GM18909 (cell line): ENCODE results near the gene RAPGEF6.
"Not testable (repeated sequence)": the region's sequence is repeated elsewhere in the genome, so short reads cannot be mapped to it uniquely, and the experiment has no call there.

Source experiments
- ATAC-seq: cut with Tn5 transposase; IDR thresholded peaks from one replicate; pipeline ENCODE4 v1.9.1; 2021; ENCODE audit warnings: mild to moderate bottlenecking; ENCODE audit not compliant: unreplicated experiment, poor library complexity

Gene RAPGEF6, protein sequence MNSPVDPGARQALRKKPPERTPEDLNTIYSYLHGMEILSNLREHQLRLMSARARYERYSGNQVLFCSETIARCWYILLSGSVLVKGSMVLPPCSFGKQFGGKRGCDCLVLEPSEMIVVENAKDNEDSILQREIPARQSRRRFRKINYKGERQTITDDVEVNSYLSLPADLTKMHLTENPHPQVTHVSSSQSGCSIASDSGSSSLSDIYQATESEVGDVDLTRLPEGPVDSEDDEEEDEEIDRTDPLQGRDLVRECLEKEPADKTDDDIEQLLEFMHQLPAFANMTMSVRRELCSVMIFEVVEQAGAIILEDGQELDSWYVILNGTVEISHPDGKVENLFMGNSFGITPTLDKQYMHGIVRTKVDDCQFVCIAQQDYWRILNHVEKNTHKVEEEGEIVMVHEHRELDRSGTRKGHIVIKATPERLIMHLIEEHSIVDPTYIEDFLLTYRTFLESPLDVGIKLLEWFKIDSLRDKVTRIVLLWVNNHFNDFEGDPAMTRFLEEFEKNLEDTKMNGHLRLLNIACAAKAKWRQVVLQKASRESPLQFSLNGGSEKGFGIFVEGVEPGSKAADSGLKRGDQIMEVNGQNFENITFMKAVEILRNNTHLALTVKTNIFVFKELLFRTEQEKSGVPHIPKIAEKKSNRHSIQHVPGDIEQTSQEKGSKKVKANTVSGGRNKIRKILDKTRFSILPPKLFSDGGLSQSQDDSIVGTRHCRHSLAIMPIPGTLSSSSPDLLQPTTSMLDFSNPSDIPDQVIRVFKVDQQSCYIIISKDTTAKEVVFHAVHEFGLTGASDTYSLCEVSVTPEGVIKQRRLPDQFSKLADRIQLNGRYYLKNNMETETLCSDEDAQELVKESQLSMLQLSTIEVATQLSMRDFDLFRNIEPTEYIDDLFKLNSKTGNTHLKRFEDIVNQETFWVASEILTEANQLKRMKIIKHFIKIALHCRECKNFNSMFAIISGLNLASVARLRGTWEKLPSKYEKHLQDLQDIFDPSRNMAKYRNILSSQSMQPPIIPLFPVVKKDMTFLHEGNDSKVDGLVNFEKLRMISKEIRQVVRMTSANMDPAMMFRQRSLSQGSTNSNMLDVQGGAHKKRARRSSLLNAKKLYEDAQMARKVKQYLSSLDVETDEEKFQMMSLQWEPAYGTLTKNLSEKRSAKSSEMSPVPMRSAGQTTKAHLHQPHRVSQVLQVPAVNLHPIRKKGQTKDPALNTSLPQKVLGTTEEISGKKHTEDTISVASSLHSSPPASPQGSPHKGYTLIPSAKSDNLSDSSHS (N-terminal part only)

DNA sequence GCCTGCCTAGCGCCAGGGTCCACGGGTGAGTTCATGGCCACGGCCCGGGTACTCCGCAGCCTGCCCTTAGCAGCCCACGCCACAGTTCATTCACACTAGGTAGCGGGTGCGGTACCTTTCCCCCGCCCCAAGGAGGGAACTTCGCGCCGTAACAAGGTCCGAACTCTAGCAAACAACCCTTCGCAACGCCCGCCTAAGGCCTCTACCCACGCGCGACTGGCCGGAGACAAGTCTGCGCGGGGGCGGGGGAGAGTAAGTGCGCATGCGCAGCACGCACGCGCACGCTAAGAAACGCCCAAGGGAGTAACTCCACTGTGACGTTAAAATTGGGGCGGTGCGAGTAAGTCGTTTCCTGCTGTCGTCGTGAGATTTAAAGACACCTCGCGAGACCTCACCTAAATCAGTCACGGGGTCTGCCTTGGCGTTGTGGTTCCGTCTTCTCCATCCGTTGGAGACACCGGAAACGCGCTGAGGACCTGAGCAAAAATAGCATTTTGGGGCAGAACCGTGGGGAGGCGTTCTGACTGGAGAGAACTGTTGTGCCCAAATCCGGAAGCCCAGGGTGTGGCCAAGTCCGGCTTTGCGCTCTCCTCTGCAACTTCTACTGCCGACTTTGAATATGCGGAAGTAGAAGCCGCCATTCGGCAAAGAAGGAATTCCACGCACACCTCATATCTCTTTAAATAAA is at the start of gene RAPGEF6:
RAPGEF6 (minus strand) TSS at position 234 of the 688 bp plus-strand sequence; CDS start at position 35, 199 bp downstream.
- ATAC-seq, result peak; percentile 91

DNA sequence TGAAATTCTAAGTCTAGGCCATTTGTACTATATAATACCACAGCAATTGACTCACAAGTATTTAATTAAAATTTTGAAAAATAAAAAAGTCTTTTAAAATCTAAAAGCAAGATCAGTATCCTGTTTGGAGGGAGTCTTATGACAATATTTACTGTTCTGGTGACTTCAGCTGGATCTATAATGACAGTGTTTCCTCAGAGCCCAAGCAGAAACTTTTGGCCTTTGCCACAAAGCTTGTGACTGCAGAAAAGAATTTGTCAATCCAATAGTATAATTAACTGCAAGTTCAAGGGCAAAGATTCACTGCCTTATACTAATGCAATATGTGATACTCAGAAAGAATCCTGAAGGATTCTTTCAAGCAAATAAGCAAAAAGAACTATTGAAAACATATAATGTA is 49.6 kb upstream of the RAPGEF6 start:
- ATAC-seq, result no peak

DNA sequence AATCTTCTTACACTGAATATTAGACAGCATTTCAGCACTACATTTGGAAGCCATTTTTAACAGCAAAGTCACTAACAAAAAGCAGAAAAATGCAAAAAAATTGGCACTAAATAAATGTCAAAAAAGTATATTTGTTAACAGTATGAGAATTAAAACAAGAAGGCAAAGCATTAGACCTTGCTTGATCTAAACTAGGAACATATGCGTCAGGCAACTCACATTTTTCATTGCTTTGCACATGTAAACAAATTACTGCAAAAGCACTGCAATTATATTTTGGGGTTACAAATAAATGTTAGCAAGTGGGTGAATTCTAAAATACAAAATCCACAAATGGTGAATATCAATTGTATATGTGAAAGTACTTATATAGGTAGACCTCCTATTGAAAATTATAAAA is 49.0 kb upstream of the RAPGEF6 start:
- no peak for ATAC-seq

DNA sequence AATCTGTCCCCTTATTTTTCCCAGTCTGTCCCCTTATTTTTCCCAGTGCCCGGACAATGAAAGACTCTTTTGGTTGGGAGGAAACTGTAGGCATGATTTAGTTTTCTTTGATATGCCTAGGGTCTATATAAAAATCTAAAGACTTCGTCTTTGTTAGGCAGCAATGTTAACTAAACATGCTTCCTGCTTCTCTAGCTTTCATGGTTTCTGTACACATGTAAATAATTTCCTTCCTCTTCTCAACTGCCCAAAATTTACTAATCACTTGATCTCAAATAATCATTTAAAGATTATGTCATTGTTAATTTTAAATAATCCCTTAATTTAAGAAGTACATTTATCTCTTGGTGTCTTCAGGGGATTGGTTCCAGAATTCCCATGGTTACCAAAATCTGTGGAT is 47.8 kb upstream of the RAPGEF6 start:
- ATAC-seq, result no peak

DNA sequence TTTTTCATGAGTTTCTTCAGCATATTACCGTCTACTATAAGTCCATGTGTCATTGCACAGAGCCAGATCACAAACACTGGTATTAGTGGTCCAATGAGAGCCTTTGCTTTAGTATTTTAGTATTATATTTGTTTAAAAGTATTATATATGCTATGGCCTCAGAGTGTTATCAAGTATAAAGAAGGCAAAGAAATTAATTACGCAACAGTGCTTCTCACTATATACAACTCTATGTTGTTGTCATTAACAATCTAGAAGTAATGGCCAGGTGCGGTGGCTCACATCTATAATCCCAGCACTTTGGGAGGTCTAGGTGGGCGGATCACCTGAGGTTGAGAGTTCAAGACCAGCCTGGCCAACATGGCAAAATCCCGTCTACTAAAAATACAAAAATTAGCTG is 47.1 kb upstream of the RAPGEF6 start:
- no peak for ATAC-seq

DNA sequence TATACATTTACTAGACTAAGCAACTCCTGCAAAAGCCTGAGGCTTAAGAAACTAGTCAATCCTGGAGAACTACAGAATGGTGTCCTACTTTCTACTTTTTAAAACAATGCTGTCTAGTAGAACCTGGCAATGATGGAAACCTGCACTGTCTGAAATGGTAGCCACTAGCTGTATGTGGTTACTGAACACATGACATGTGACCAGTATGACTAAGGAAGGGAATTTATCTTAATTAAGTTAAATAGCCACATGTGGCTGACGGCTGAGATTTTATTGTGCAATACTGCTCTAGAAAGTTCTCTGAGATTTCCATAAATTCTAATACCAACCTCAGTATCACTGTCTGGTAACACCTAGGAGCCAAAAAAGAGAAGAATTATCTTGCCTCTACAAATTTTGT is 44.9 kb upstream of the RAPGEF6 start:
- ATAC-seq, result no peak

DNA sequence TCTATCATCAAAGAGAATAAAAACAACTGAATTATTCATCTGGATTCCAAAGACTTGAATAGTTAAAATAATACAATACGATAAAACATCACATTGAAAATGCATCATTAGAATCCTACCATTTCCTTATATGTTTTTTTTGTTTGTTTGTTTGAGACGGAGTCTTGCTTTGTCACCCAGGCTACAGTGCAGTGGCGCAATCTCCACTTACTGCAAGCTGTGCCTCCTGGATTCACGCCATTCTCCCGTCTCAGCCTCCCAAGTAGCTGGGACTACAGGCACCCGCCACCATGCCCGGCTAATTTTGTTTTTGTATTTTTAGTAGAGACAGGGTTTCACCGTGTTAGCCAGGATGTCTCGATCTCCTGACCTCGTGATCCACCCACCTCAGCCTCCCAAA is 43.2 kb upstream of the RAPGEF6 start:
- ATAC-seq, result not testable (repeated sequence)

DNA sequence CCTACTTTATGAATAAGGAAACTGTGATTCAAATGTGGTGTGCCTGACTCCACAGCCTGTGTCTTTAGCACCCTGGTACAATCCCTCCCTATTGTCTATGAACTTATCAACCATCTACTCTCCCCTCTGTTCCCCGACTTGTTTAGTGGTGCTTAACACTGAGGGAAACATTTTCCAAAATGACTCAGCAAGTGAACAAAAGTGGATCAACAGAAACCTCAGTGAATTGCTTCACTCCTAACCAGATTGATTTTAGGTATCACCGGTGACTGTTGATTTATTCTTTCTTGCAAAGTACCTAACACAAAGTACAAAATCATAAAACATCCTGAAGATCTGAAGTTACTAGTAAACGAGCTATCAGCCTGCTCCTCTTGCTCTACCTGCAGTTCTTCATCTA is 42.1 kb upstream of the RAPGEF6 start:
- ATAC-seq, result no peak

DNA sequence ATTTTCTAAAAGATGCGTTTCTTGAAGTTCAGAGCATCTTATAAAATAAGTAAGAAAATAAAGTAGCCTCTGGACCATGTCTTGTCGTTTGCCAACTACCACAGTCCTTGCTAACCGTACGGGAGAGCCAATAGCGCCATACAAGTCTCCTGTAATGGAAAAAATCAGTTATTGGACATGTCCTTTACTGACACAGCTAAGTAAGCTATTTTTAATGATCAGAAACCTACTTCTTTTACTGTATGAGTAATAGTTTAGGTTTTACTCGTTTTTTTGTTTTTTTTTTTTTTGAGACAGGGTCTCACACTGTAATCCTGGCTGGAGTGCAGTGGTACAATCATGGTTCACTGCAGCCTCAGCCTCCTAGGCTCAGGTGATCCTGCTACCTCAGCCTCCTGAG is 37.7 kb upstream of the RAPGEF6 start:
- ATAC-seq, result peak; percentile 7

DNA sequence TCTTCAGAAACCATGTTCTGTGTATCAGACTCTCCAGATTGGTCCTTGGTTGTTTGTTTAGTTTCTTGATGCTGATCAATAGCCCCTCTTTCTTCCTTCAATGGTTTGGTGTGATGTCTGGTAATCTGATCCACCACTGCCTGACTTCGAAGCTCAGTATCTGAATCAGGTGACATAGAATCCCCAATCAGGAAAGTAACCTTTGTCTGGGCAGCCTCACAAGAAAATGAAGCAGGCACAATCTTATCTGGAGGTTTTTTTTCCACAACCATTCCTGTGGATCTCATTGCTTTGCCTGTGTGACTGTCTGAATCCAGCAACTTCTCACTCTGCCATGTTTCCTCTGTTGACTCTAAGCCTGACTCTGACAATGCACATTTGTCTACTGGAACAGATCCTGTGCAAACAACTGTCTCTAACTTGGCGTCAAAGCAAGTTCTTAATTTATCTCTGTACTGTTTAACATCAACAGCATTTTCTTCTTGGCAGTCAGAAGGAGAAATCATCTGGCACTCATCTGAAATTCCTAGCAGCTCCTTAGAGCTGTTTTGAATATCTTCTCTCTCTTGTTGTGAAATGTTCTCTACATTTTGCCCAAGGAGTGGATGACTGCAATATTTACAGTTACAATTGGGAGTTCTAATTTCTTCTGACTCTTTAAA is 37.1 kb upstream of the RAPGEF6 start:
- no peak for ATAC-seq

DNA sequence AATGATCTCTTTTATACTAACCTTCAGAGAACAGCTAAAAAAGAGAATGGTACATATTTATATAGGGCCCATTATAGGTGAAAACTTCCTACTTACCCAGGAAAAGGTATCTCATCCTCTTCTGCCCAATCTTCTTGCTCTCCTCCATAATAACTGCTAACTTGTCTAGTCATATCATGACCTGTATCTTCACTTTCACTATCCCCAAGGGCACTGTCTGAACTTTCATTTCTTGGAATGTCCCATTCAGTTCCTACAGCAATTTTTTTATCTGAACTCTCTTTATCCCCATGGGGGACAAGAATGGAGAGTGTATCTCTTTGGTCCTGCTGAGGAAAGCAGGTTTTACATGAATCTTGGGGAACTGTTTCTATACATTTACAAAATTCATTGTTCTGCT is 36.4 kb upstream of the RAPGEF6 start:
- peak; percentile 63 for ATAC-seq

DNA sequence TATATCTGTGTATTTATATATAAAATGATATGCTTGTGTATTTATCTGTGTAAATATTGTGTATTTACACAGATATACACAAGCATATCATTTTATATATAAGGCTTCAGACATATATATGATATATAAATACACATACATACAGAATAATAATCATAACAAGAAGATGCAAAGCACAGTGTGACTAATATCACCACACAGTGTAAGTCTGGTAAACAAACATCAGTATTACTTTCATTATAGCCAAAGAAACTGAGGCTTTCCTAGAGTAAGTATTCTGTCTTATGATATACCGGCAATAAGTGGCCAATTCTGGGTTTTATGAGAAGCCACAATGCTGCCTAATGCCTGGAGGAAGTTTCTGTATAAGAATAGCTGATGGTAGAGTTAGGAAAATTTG is 29.9 kb upstream of the RAPGEF6 start:
- no peak for ATAC-seq

DNA sequence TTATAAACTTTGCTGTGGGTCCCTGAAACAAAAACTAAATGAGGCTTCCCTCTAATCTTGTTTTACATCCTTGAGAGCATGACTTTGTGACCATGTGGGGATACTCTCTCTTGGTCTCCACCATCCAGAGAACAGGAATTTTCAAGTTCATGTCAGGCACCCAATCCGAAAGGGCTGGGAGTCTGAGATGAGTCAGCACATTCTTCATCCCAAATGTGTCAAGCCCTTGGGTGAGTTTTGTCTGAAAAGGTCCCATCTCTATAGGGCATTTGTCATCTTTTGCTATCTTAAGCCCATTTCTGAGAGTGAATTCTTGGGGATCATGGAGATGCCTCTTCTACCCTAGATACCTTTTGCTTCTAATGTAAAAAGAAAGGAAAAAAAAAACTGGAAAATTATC is 26.9 kb upstream of the RAPGEF6 start:
- ATAC-seq, result no peak

DNA sequence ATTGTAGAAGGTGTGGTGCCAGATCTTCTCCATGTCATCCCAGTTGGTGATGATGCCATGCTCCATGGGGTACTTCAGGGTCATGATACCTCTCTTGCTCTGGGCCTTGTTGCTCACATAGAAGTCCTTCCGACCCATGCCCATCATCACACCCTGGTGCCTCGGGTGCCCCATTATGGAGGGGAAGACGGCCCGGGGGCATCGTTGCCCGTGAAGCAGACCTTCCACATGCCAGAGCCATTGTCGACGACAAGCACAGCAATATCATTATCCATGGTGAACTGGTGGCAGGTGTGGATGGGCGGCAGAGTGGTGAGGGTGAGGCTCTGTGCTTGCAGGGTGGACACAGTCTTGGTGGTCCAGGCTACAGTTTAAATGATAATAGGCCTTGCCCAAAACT is 24.8 kb upstream of the RAPGEF6 start:
- ATAC-seq, result no peak

DNA sequence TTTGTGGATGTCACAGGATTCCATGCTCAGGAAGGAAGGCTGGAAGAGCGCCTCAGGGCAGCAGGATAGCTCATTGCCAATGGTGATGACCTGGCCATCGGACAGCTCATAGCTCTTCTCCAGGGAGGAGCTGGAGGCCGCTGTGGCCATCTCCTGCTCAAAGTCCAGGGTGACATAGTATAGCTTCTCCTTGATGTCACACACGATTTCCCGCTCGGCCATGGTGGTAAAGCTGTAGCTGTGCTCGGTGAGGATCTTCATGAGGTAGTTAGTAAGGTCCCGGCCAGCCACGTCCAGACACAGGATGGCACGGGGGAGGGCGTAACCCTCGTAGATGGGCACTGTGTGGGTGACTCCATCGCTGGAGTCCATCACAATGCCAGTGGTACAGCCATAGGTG is 24.3 kb upstream of the RAPGEF6 start:
- no peak for ATAC-seq

DNA sequence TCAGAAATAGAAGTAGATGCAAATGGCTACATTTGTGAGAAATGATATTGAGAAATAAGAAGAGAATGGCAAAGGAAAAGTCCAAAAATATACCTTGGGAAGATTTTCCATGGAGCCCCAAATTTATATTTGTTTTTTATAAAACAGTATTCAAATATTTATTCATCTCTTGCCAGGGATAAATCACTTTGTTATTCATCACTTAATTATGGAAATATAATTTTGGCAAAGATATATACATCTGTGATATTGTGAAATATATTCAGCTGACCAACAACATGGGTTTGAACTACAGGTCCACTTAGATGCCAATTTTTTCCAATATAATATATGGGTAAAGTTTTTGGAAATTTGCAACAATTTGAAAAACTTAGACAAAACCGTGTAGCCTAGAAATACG is 19.7 kb upstream of the RAPGEF6 start:
- ATAC-seq, result no peak

DNA sequence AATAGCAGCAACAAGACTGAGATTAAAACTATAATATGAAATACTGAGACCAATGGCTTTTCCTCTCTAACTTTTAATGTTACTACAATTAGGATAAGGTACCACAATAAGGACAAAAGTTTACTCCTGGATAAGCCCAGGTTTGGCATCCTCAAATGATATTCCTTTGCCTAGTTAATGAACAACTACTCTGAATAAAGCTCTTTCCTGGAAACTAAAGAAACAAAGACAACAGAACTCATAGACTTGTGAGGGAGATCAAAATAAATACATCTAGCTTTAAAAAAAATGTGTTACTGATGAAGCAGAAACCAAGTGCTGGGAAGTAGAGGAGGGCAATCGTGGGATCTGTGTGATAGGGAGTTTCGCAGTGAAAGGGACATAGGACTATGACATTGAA is 19.3 kb upstream of the RAPGEF6 start:
- ATAC-seq, result no peak

DNA sequence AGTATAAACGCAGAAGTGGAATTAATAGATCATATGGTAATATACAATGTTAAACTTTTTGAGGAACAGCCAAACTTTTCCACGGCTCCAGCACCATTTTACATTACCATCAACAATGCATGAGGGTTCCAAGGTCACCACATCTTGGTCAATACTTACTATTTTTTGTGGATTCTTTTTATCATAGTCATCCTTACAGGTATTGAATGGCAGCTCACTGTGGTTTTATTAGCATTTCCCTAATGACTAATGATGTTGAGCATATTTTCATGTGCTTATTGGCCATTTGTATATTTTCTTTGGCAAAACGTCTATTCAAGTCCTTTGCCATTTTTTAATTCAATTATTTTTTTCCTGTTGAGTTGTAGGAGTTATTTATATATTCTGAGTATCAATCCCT is 14.1 kb upstream of the RAPGEF6 start:
- ATAC-seq, result no peak

DNA sequence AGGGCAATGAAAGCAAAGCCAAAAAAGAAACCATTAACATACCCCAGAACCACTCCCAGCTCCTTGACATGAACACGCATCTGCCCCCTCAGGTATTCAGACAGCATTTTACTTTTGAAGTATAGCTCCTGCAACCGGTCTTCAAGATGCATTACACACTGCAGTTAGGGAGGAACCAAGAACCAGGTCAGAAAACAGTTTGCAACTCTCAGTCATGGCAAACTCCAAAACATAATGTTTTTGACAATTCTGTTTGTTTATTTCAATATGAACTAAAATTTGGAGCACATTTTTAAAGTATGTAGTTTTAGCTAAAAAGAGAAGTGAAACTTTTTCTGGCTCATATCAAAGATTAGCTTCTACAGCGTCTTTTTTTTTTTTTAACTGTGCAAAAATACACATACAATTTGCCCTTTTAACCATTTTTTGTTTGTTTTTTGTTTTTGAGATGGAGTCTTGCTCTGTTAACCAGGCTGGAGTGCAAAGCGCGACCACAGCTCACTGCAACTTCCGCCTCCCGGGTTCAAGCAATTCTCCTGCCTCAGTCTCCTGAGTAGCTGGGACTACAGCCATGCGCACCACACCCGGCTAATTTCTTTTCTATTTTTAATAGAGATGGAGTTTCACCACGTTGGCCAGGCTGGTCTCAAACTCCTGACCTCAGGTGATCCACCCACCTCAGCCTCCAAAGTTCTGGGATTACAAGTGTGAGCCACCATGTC is 12.2 kb upstream of the RAPGEF6 start:
- ATAC-seq, result peak; percentile 89
